OCI-LY7 (cell line): ENCODE data around the gene FAM222A. TPM values are rescaled to one million over a fixed set of nuclear protein-coding genes. Genes with fewer than 3 reads are reported as not detected.

Source experiments
- BruUV-seq: library from RNA; stranded (reverse); fragments of 400-500 nt; replicated peaks from 2 replicates; lab custom pipeline; 2021; lab: Mats Ljungman, UMichigan
- CTCF ChIA-PET: fragments of 300-600 bp; sonication (Branson Sonifier 250); formaldehyde crosslinking; loops from one replicate; lab custom pipeline; 2022; ENCODE audit warnings: antibody characterized with exemption; ENCODE audit not compliant: unreplicated experiment; lab: Charles Lee
- POLR2A ChIA-PET: fragments of 300-600 bp; sonication (Branson Sonifier 250); formaldehyde crosslinking; loops from one replicate; lab custom pipeline; 2022; ENCODE audit warnings: antibody characterized with exemption; lab: Charles Lee
- DNase-seq: peaks from one replicate; pipeline ENCODE4 v3.0.0-alpha.2; 2015; ENCODE audit warnings: low spot score
- H2AFZ ChIP-seq: fragments of 200-600 bp; sonication (generic), shearing (Covaris generic); 2 replicates; pipeline ENCODE4 v1.6.1; 2014; ENCODE audit warnings: mild to moderate bottlenecking, antibody characterized with exemption, low read length, moderate library complexity
- H3K27ac ChIP-seq: fragments of 200-600 bp; sonication (generic); 2 replicates; pipeline ENCODE4 v1.5.1; 2014; ENCODE audit warnings: mixed run types, low read depth, mild to moderate bottlenecking, moderate library complexity, low read length, inconsistent platforms; ENCODE audit not compliant: poor library complexity, severe bottlenecking
- H3K36me3 ChIP-seq: fragments of 200-600 bp; sonication (generic); 2 replicates; pipeline ENCODE4 v1.6.1; 2014; ENCODE audit warnings: mild to moderate bottlenecking, antibody characterized with exemption, low read length, moderate library complexity, mixed read lengths; ENCODE audit not compliant: insufficient read depth
- H3K4me1 ChIP-seq: fragments of 200-600 bp; sonication (generic); 2 replicates; pipeline ENCODE4 v1.5.1; 2014; ENCODE audit warnings: mild to moderate bottlenecking, low read length; ENCODE audit not compliant: insufficient read depth, poor library complexity, severe bottlenecking
- H3K4me2 ChIP-seq: fragments of 200-600 bp; sonication (generic); 2 replicates; pipeline ENCODE4 v1.6.1; 2014; ENCODE audit warnings: mild to moderate bottlenecking, low read length
- H3K4me3 ChIP-seq: fragments of 200-600 bp; sonication (generic); 2 replicates; pipeline ENCODE4 v1.5.1; 2014; ENCODE audit warnings: mild to moderate bottlenecking, low read depth, low read length; ENCODE audit not compliant: poor library complexity, severe bottlenecking
- H3K79me2 ChIP-seq: fragments of 200-600 bp; sonication (generic); 2 replicates; pipeline ENCODE4 v1.6.1; 2016; ENCODE audit warnings: low read depth, mild to moderate bottlenecking, low read length, moderate library complexity, mixed read lengths; ENCODE audit not compliant: insufficient read depth
- H3K9me2 ChIP-seq: fragments of 200-600 bp; sonication (generic); 2 replicates; pipeline ENCODE4 v1.6.1; 2016; ENCODE audit warnings: mild to moderate bottlenecking, low read length, mixed read lengths; ENCODE audit not compliant: insufficient read depth
- H3K9me3 ChIP-seq: fragments of 200-600 bp; sonication (generic); 2 replicates; pipeline ENCODE4 v1.6.1; 2014; ENCODE audit warnings: mild to moderate bottlenecking, mixed run types, low read length, mixed read lengths
- H4K20me1 ChIP-seq: fragments of 200-600 bp; sonication (generic); 2 replicates; pipeline ENCODE4 v1.6.1; 2014; ENCODE audit warnings: mild to moderate bottlenecking, antibody characterized with exemption, low read length, moderate library complexity, mixed read lengths; ENCODE audit not compliant: insufficient read depth
- CTCF ChIP-seq: fragments of 200-600 bp; sonication (generic); conservative IDR thresholded peaks from 2 replicates; pipeline ENCODE4 v1.5.1; 2014; ENCODE audit warnings: mild to moderate bottlenecking, antibody characterized with exemption, low read length, moderate library complexity, mixed read lengths
- EZH2phosphoT487 ChIP-seq: fragments of 200-600 bp; sonication (generic); IDR thresholded peaks from 2 replicates; pipeline ENCODE4 v1.6.1; 2018; ENCODE audit warnings: low read depth, borderline replicate concordance, mild to moderate bottlenecking, mixed run types, antibody characterized with exemption, low read length, moderate library complexity, mixed read lengths
- intact Hi-C: fragments of 100-400 bp; cut with micrococcal nuclease; formaldehyde crosslinking; loops from one replicate; pipeline ENCODE4 v1.10.0; 2022; ENCODE audit not compliant: unreplicated experiment
- total RNA-seq, 2 experiments: library from RNA; depleted of rRNA in 1 of 2; stranded (reverse); fragments of >200 nt in 1 of 2; shearing (Covaris generic) in 1 of 2; gene quantifications; 2 replicates each; pipeline ENCODE4 v1.2.3, GENCODE V29; 2014 to 2022

Gene FAM222A
- total RNA-seq, 2 experiments from 2014 or later: 0.98 to 1.8 TPM

GRCh38 chr12:109714141-109714912 lies 702 bp downstream of the FAM222A start:
- Histone ChIP-seq H2AFZ (peak overlapping the region; percentile 32; the same call in 1 of the 2 replicates), H3K4me3 (peak overlapping the region; percentile 67), H3K4me2 (peak overlapping the region; percentile 71), H3K9me2 (no peaks in the 10 kb centered on the region), H3K9me3 (no peaks in the 10 kb centered on the region), H3K79me2 (no peaks in the 10 kb centered on the region), H3K27ac (no peak overlapping the region), H3K36me3 (no peaks in the 10 kb centered on the region), H4K20me1 (no peaks in the 10 kb centered on the region), H3K4me1 (peaks cover 13% of the 10 kb centered on the region)
- BruUV-seq: no TSS peak
- peak; percentile 68 for DNase-seq
- ChIA-PET POLR2A (interaction anchor here (0.6 kb wide), 1 partner anchor 39 kb away, joined by 3 read pairs; no protein-coding TSS in a partner anchor), CTCF (interaction anchor here (0.6 kb wide), 1 partner anchor 128 kb away, joined by 3 read pairs; no protein-coding TSS in a partner anchor)
- intact Hi-C loops: loop anchor here (2.0 kb wide), 1 partner anchor 118 kb away; no protein-coding TSS in a partner anchor
- TF ChIP-seq EZH2phosphoT487: no peak
- TF ChIP-seq CTCF: peak; percentile 59

GRCh38 chr12:109714913-109715244 lies 1.3 kb downstream of the FAM222A start:
- TF ChIP-seq EZH2phosphoT487 (no peak), CTCF (no peak)
- ChIA-PET CTCF (no interaction called here), POLR2A (no interaction called here)
- peak overlapping the region; percentile 67 for H3K4me3 ChIP-seq
- DNase-seq: no peak
- no TSS peak for BruUV-seq
- no peaks in the 10 kb centered on the region for H3K79me2 ChIP-seq
- no peaks in the 10 kb centered on the region for H3K9me3 ChIP-seq
- peak overlapping the region; percentile 71 for H3K4me2 ChIP-seq
- no peak overlapping the region for H2AFZ ChIP-seq
- no peaks in the 10 kb centered on the region for H3K36me3 ChIP-seq
- intact Hi-C loops: loop anchor here (2.0 kb wide), 1 partner anchor 118 kb away; no protein-coding TSS in a partner anchor
- no peaks in the 10 kb centered on the region for H4K20me1 ChIP-seq
- H3K4me1 ChIP-seq: peaks cover 13% of the 10 kb centered on the region
- H3K27ac ChIP-seq: no peak overlapping the region
- no peaks in the 10 kb centered on the region for H3K9me2 ChIP-seq
